ENCODE measurements around the gene SLC47A1.

The SLC47A1 gene

DNA sequence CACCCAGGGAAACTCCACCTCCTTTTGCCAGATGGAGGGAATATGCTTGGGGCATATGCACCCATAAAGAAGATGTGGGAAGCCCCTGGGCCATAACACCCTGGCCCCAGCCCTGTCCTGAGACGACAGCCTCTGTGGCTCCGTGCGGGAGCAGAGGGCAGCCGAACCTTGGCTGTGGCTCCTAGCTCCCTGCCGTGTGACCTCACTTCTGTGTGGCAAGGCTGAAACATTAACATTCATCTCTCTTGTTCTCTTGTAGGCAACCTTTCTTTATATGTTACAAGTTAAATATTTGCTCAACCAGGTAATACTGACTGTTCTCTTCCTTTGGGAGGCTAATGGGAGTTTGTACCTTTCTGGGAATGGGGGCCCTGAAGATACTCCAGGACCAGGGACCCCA is 17.5 kb downstream of the SLC47A1 start:
- no peaks in the 10 kb centered on the region for H3K27me3 ChIP-seq (replicated peaks)
- DNase-seq: no peak
- H3K4me3 ChIP-seq (ENCODE audit: low read depth, low read length): no peak overlapping the region
- in situ Hi-C loops (cut with HindIII; ENCODE audit: low pct_ligation_motif_present, low sequenced_read_pairs): no loop called here
- no peak overlapping the region for H3K27ac ChIP-seq
- TF ChIP-seq, protein P1, sequence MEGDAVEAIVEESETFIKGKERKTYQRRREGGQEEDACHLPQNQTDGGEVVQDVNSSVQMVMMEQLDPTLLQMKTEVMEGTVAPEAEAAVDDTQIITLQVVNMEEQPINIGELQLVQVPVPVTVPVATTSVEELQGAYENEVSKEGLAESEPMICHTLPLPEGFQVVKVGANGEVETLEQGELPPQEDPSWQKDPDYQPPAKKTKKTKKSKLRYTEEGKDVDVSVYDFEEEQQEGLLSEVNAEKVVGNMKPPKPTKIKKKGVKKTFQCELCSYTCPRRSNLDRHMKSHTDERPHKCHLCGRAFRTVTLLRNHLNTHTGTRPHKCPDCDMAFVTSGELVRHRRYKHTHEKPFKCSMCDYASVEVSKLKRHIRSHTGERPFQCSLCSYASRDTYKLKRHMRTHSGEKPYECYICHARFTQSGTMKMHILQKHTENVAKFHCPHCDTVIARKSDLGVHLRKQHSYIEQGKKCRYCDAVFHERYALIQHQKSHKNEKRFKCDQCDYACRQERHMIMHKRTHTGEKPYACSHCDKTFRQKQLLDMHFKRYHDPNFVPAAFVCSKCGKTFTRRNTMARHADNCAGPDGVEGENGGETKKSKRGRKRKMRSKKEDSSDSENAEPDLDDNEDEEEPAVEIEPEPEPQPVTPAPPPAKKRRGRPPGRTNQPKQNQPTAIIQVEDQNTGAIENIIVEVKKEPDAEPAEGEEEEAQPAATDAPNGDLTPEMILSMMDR (IDR thresholded peaks at IDR 0.05; ENCODE audit: low read depth, low read length, missing control alignments): no peak
- no peaks in the 10 kb centered on the region for H3K36me3 ChIP-seq (replicated peaks)

- H3K4me3 ChIP-seq (ENCODE audit: low read depth, low read length): no peak overlapping the region
- in situ Hi-C loops (cut with HindIII; ENCODE audit: low pct_ligation_motif_present, low sequenced_read_pairs): no loop called here
- DNase-seq: no peak
- no peak overlapping the region for H3K27ac ChIP-seq
- no peaks in the 10 kb centered on the region for H3K27me3 ChIP-seq (replicated peaks)
- no peaks in the 10 kb centered on the region for H3K36me3 ChIP-seq (replicated peaks)
- TF ChIP-seq, protein P1 (IDR thresholded peaks at IDR 0.05; ENCODE audit: low read depth, low read length, missing control alignments): no peak
These were observed 18.0 kb downstream of the SLC47A1 start for GRCh38 chr17:19551591-19552148.

DNA sequence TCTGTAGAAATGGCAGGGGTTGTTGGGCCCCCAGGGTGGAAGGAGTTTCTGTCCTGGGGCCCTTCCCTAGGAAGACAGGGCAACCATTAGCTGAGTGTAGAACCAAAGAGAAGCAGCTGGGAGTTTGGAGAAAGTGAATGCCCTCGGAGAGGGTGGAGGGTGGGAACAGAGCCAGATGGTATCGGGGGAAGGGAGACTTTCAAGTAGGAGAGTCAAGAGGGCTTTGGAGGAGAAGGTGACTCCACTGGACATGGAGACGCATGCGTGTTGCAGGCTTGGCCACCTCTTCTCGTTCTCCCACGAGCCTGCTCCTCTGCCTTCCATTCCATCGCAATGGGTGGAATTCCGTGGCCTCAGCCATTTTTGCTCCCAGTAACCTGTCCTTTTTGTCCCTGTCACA is 19.4 kb downstream of the SLC47A1 start:
- no peak overlapping the region for H3K27ac ChIP-seq
- TF ChIP-seq, protein P1 (IDR thresholded peaks at IDR 0.05; ENCODE audit: low read depth, low read length, missing control alignments): no peak
- no peak for DNase-seq
- no peak overlapping the region for H3K4me3 ChIP-seq (ENCODE audit: low read depth, low read length)
- H3K27me3 ChIP-seq (replicated peaks): no peaks in the 10 kb centered on the region
- H3K36me3 ChIP-seq (replicated peaks): no peaks in the 10 kb centered on the region
- in situ Hi-C loops (cut with HindIII; ENCODE audit: low pct_ligation_motif_present, low sequenced_read_pairs): no loop called here

- DNase-seq: peak; percentile 40
- TF ChIP-seq, protein P1 (IDR thresholded peaks at IDR 0.05; ENCODE audit: low read depth, low read length, missing control alignments): no peak
These were observed 20.7 kb downstream of the SLC47A1 start for GRCh38 chr17:19554393-19554792.

GRCh38 chr17:19555746-19556145 is 22.1 kb downstream of the SLC47A1 start:
- TF ChIP-seq, protein P1 (IDR thresholded peaks at IDR 0.05; ENCODE audit: low read depth, low read length, missing control alignments): no peak
- H3K27me3 ChIP-seq (replicated peaks): no peaks in the 10 kb centered on the region
- no peak for DNase-seq
- H3K4me3 ChIP-seq (ENCODE audit: low read depth, low read length): no peak overlapping the region
- in situ Hi-C loops (cut with HindIII; ENCODE audit: low pct_ligation_motif_present, low sequenced_read_pairs): no loop called here
- H3K36me3 ChIP-seq (replicated peaks): no peaks in the 10 kb centered on the region
- H3K27ac ChIP-seq: no peak overlapping the region

More at GRCh38 chr17:19554393-19554792, 20.7 kb downstream of the SLC47A1 start:
- in situ Hi-C loops (cut with HindIII; ENCODE audit: low pct_ligation_motif_present, low sequenced_read_pairs): no loop called here
- Histone ChIP-seq H3K36me3 (replicated peaks) (no peaks in the 10 kb centered on the region), H3K27me3 (replicated peaks) (no peaks in the 10 kb centered on the region), H3K4me3 (ENCODE audit: low read depth, low read length) (no peak overlapping the region), H3K27ac (no peak overlapping the region)

- no peaks in the 10 kb centered on the region for H3K27me3 ChIP-seq (replicated peaks)
- no peak for DNase-seq
- no peak overlapping the region for H3K27ac ChIP-seq
- TF ChIP-seq, protein P1 (IDR thresholded peaks at IDR 0.05; ENCODE audit: low read depth, low read length, missing control alignments): no peak
- in situ Hi-C loops (cut with HindIII; ENCODE audit: low pct_ligation_motif_present, low sequenced_read_pairs): no loop called here
- no peaks in the 10 kb centered on the region for H3K36me3 ChIP-seq (replicated peaks)
- H3K4me3 ChIP-seq (ENCODE audit: low read depth, low read length): no peak overlapping the region
These were observed 25.3 kb downstream of the SLC47A1 start for GRCh38 chr17:19558946-19559345.

All from brain microvascular endothelial cell (primary cell).